ENCODE results near the gene TINCR. TPM values are rescaled to one million over a fixed set of nuclear protein-coding genes. Genes with fewer than 3 reads are reported as not detected.

Gene TINCR
- total RNA-seq, 1 experiment from 2014 or later, result 0.17 TPM

GRCh38 chr19:5612891-5613865 lies 45.4 kb upstream of the TINCR start:
- Histone ChIP-seq H2BK5ac (ENCODE audit: insufficient read length, low read length) (no peak overlapping the region), H3T11ph (ENCODE audit: low read length) (no peak overlapping the region), H2BK15ac (ENCODE audit: low read depth, low read length) (no peak overlapping the region), H3K4ac (ENCODE audit: low read depth, low read length) (no peak overlapping the region), H2BK12ac (ENCODE audit: insufficient read length, low read depth, low read length) (no peak overlapping the region), H3K79me1 (ENCODE audit: insufficient read depth, low read depth, low read length, poor library complexity, severe bottlenecking) (no peaks in the 10 kb centered on the region), H3K23me2 (ENCODE audit: insufficient read length, low read depth, low read length, poor library complexity, severe bottlenecking) (no peaks in the 10 kb centered on the region), H2BK120ac (ENCODE audit: low read depth, low read length, poor library complexity, severe bottlenecking) (no peak overlapping the region), H2AK5ac (ENCODE audit: insufficient read length, low read length) (no peak overlapping the region), H4K5ac (ENCODE audit: insufficient read length, low read depth, low read length) (no peak overlapping the region), H3K27ac (ENCODE audit: insufficient read length, low read depth, low read length) (no peak overlapping the region), H2AFZ (ENCODE audit: low read length) (no peak overlapping the region), H3K4me2 (ENCODE audit: insufficient read depth, insufficient read length, low read length) (no peak overlapping the region), H3K23ac (ENCODE audit: insufficient read length, low read depth, low read length) (no peak overlapping the region), H3K56ac (ENCODE audit: insufficient read length, low read depth, low read length) (no peak overlapping the region), H3K9me3 (ENCODE audit: control insufficient read depth, low read depth, low read length) (no peaks in the 10 kb centered on the region), H3K4me1 (ENCODE audit: insufficient read depth, low read length) (no peaks in the 10 kb centered on the region), H3K27me3 (ENCODE audit: insufficient read depth, low read length) (no peaks in the 10 kb centered on the region), H4K91ac (ENCODE audit: insufficient read length, low read depth, low read length) (no peak overlapping the region), H3K14ac (ENCODE audit: insufficient read depth, low read length) (no peak overlapping the region), H3K79me2 (ENCODE audit: insufficient read depth, low read length) (peaks cover 3% of the 10 kb centered on the region; the same call in 1 of the 2 replicates), H4K8ac (replicated peaks; ENCODE audit: insufficient read length, low read depth, low read length) (no peak overlapping the region), H4K20me1 (ENCODE audit: control insufficient read depth, insufficient read depth, insufficient read length) (no peaks in the 10 kb centered on the region), H2BK20ac (ENCODE audit: low read depth, low read length, poor library complexity, severe bottlenecking) (no peak overlapping the region), H3K9ac (ENCODE audit: extremely low read depth, insufficient read length, low read length) (no peak overlapping the region), H3K18ac (ENCODE audit: insufficient read length, low read depth, low read length) (no peak overlapping the region)
- TF ChIP-seq CTCF (conservative IDR thresholded peaks at IDR 0.05), result no peak
- no peaks in the 10 kb centered on the region for H3K4me1 Mint-ChIP-seq
- H3K9me3 Mint-ChIP-seq, result no peaks in the 10 kb centered on the region
- WGBS (ENCODE audit: extremely low coverage, insufficient read length, low lambda C conversion rate), result no CpG with 5 or more reads among the region's 15 CpGs
- H3K36me3 Mint-ChIP-seq (ENCODE audit: insufficient read depth in 1 of 3, low read depth in 3 of 3), result peaks cover 55 to 93% (median 86%) of the 10 kb centered on the region in 3 experiments; a peak in 6 of 7 replicates
- DNase-seq, result no peak
- no peak overlapping the region for H3K27ac Mint-ChIP-seq
- H3K27me3 Mint-ChIP-seq (ENCODE audit: low read depth), result no peaks in the 10 kb centered on the region
- no peak overlapping the region for H3K4me3 Mint-ChIP-seq
